B cell (primary cell): ENCODE results near the gene CAMK1D. TPM values are rescaled to one million over a fixed set of nuclear protein-coding genes. Genes with fewer than 3 reads are reported as not detected.
"Not testable (repeated sequence)": the region's sequence is repeated elsewhere in the genome, so short reads cannot be mapped to it uniquely, and the experiment has no call there.

ENCODE experiments used
- ATAC-seq: fragments of 200-7000 bp; cut with Tn5 transposase; one replicate; pipeline ENCODE4 v1.10.0; 2021; ENCODE audit warnings: low read depth, mild to moderate bottlenecking, moderate number of reproducible peaks, moderate library complexity
- CTCF ChIA-PET: fragments of 350-600 bp; sonication (Branson Sonifier 250); formaldehyde crosslinking; loops from one replicate; lab custom pipeline; 2021; ENCODE audit warnings: antibody characterized with exemption, inconsistent platforms; lab: Charles Lee
- POLR2A ChIA-PET: fragments of 350-600 bp; sonication (Branson Sonifier 250); formaldehyde crosslinking; loops from one replicate; lab custom pipeline; 2021; ENCODE audit warnings: antibody characterized with exemption; lab: Charles Lee
- DNase-seq: peaks from one replicate; pipeline ENCODE4 v3.0.0; 2013
- H2AFZ ChIP-seq: 2 replicates; pipeline ENCODE4 v1.6.1; 2012; ENCODE audit warnings: mild to moderate bottlenecking, low read depth, low read length; ENCODE audit not compliant: insufficient read depth, poor library complexity, severe bottlenecking
- H3K27ac ChIP-seq, 2 donors: 1 replicate in 1 of 2; 2 replicates in 1 of 2; pipeline ENCODE4 v1.5.1; 2012 to 2013; ENCODE audit warnings: low read length in 2 of 2, mild to moderate bottlenecking in 2 of 2, moderate library complexity in 1 of 2
- H3K27me3 ChIP-seq, 4 experiments: fragments of 200-600 bp in 1 of 4; sonication (generic) in 1 of 4; replicated peaks in 1 of 4; 1 replicate in 2 of 4; 2 replicates in 2 of 4; pipeline versions ENCODE4 v1.6.1 to v1.7.0; 2013 to 2016; ENCODE audit warnings: low read length in 3 of 4, mild to moderate bottlenecking in 2 of 4, mixed read lengths in 1 of 4, moderate library complexity in 1 of 4; ENCODE audit not compliant: insufficient read depth in 4 of 4, control insufficient read depth in 3 of 4; ENCODE audit errors: control extremely low read depth in 1 of 4
- H3K36me3 ChIP-seq, 2 experiments: replicated peaks in 1 of 2; 1 replicate in 1 of 2; 2 replicates in 1 of 2; pipeline versions ENCODE4 v1.6.1 to v1.7.1; 2013; ENCODE audit warnings: low read length in 1 of 2; ENCODE audit not compliant: insufficient read depth in 2 of 2, control insufficient read depth in 1 of 2; ENCODE audit errors: control extremely low read depth in 1 of 2, extremely low read depth in 1 of 2
- H3K4me1 ChIP-seq, 2 donors: fragments of 200-600 bp in 1 of 2; sonication (generic) in 1 of 2; 1 replicate in 1 of 2; 2 replicates in 1 of 2; pipeline versions ENCODE4 v1.5.1 to v1.6.1; 2013 to 2017; ENCODE audit warnings: low read length in 2 of 2; ENCODE audit not compliant: control insufficient read depth in 2 of 2, insufficient read depth in 2 of 2
- H3K4me2 ChIP-seq: replicated peaks from 2 replicates; pipeline ENCODE3; 2012; ENCODE audit warnings: mild to moderate bottlenecking, low read depth, low read length; ENCODE audit not compliant: poor library complexity, severe bottlenecking
- H3K4me3 ChIP-seq, 5 experiments: fragments of 200-600 bp in 1 of 5; sonication (generic) in 1 of 5; 1 replicate in 3 of 5; 2 replicates in 2 of 5; pipeline versions ENCODE4 v1.5.1 to v1.7.0; 2011 to 2016; ENCODE audit warnings: low read length in 4 of 5, mild to moderate bottlenecking in 4 of 5, low read depth in 2 of 5, control low read depth in 1 of 5, moderate library complexity in 1 of 5; ENCODE audit not compliant: insufficient read depth in 1 of 5; ENCODE audit errors: control extremely low read depth in 1 of 5, extremely low read depth in 1 of 5
- H3K79me2 ChIP-seq: fragments of 200-600 bp; sonication (generic); one replicate; pipeline ENCODE4 v1.6.0; 2016; ENCODE audit warnings: low read length; ENCODE audit not compliant: control insufficient read depth, insufficient read depth
- H3K9ac ChIP-seq: fragments of 200-600 bp; sonication (generic); 2 replicates; pipeline ENCODE4 v1.6.1; 2017; ENCODE audit warnings: mild to moderate bottlenecking, low read length, moderate library complexity
- H3K9me3 ChIP-seq, 3 donors: one replicate each; pipeline versions ENCODE4 v1.6.1 to v1.7.1; 2013; ENCODE audit warnings: low read length in 2 of 3; ENCODE audit not compliant: control insufficient read depth in 2 of 3, insufficient read depth in 1 of 3; ENCODE audit errors: control extremely low read depth in 1 of 3
- H4K20me1 ChIP-seq: 2 replicates; pipeline ENCODE4 v1.6.0; 2012; ENCODE audit warnings: mild to moderate bottlenecking, low read length; ENCODE audit not compliant: insufficient read depth, control insufficient read depth, poor library complexity, severe bottlenecking
- H3K27ac Mint-ChIP-seq: one replicate; pipeline ENCODE4 v1.8.0; 2021; ENCODE audit warnings: mixed read lengths
- H3K27me3 Mint-ChIP-seq: one replicate; pipeline ENCODE4 v1.8.0; 2021; ENCODE audit warnings: mixed read lengths
- H3K4me1 Mint-ChIP-seq: one replicate; pipeline ENCODE4 v1.8.0; 2021; ENCODE audit warnings: mixed read lengths
- H3K4me3 Mint-ChIP-seq: one replicate; pipeline ENCODE4 v1.8.0; 2021; ENCODE audit warnings: mixed read lengths
- H3K9me3 Mint-ChIP-seq: one replicate; pipeline ENCODE4 v1.8.0; 2022; ENCODE audit warnings: mixed read lengths; ENCODE audit not compliant: insufficient read depth
- EZH2 ChIP-seq: IDR thresholded peaks from 2 replicates; pipeline ENCODE4 v1.6.1; 2012; ENCODE audit warnings: borderline replicate concordance, low read depth, mild to moderate bottlenecking, moderate library complexity, low read length; ENCODE audit not compliant: insufficient read depth, poor library complexity, severe bottlenecking
- WGBS: methylation state at CpG from one replicate; pipeline ENCODE4 v1.1.5; 2013; ENCODE audit warnings: missing lambda C conversion rate; ENCODE audit not compliant: insufficient coverage; 5-methylcytosine and 5-hydroxymethylcytosine counted together
- intact Hi-C: fragments of 100-400 bp; cut with micrococcal nuclease; formaldehyde crosslinking; loops from one replicate; pipeline ENCODE4 v1.10.0; 2022
- polyA plus RNA-seq: library from polyadenylated mRNA; depleted of rRNA; stranded (reverse); fragments of >200 nt; gene quantifications from 2 replicates; pipeline ENCODE4 v1.2.3, GENCODE V29; 2012
- total RNA-seq, 2 donors: library from RNA; stranded (reverse); fragments of 120-200 nt in 1 of 2; gene quantifications; 1 replicate in 1 of 2; 2 replicates in 1 of 2; pipeline versions ENCODE4 v1.2.3 to v1.2.4, GENCODE V29; 2013 to 2022
- TF ChIP-seq, protein P1 (sequence below): fragments of 200-600 bp; IDR thresholded peaks from one replicate; pipeline ENCODE4 v1.8.0; 2022; ENCODE audit warnings: antibody characterized with exemption, mild to moderate bottlenecking

Gene CAMK1D
- total and polyA plus RNA-seq, 2 donors (not counting 1 experiment from before 2014, with no cell fraction given), result 34.1 to 69.7 TPM

DNA sequence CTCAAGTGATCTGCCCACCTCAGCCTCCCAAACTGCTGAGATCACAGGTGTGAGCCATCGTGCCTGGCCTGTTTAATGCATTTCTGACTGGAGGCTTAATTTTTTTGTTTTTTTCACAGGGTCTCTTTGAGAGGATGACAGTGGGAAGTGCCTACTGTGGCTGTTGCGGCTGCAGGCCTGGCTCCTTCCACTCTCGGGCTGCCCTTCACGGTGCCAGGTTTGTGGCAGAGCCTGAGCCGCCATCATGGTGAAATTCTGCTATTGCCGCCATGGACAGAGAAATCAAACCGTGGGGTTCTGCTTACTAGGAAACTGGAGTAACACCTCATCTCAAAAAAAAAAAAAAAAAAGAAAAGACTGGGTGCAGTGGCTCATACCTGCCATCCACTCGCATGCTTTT is 142.7 kb downstream of the CAMK1D start:
- Mint-ChIP-seq H3K27ac (no peak overlapping the region), H3K27me3 (no peaks in the 10 kb centered on the region), H3K4me1 (peaks cover 31% of the 10 kb centered on the region), H3K9me3 (no peaks in the 10 kb centered on the region), H3K4me3 (no peak overlapping the region)
- peaks cover 0 to 4% of the 10 kb centered on the region in 2 experiments for H3K36me3 ChIP-seq
- ATAC-seq (no peak), DNase-seq (no peak)
- intact Hi-C loops, result no loop called here
- H3K27ac ChIP-seq, result no peak overlapping the region
- H3K27me3 ChIP-seq, result no peaks in the 10 kb centered on the region
- no peak overlapping the region for H3K9ac ChIP-seq
- no peaks in the 10 kb centered on the region for H3K9me3 ChIP-seq
- H3K4me2 ChIP-seq, result no peak overlapping the region
- H3K79me2 ChIP-seq, result peaks cover 99% of the 10 kb centered on the region
- CTCF ChIA-PET, result no interaction called here
- no peak overlapping the region for H3K4me3 ChIP-seq
- no peaks in the 10 kb centered on the region for H3K4me1 ChIP-seq
- 100% methylated on average over 4 of the region's 8 CpGs for WGBS
- H4K20me1 ChIP-seq, result peaks cover 90% of the 10 kb centered on the region
- TF ChIP-seq, protein P1, sequence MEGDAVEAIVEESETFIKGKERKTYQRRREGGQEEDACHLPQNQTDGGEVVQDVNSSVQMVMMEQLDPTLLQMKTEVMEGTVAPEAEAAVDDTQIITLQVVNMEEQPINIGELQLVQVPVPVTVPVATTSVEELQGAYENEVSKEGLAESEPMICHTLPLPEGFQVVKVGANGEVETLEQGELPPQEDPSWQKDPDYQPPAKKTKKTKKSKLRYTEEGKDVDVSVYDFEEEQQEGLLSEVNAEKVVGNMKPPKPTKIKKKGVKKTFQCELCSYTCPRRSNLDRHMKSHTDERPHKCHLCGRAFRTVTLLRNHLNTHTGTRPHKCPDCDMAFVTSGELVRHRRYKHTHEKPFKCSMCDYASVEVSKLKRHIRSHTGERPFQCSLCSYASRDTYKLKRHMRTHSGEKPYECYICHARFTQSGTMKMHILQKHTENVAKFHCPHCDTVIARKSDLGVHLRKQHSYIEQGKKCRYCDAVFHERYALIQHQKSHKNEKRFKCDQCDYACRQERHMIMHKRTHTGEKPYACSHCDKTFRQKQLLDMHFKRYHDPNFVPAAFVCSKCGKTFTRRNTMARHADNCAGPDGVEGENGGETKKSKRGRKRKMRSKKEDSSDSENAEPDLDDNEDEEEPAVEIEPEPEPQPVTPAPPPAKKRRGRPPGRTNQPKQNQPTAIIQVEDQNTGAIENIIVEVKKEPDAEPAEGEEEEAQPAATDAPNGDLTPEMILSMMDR, result no peak
- no peak for TF ChIP-seq EZH2
- POLR2A ChIA-PET, result interaction anchor here (0.7 kb wide), 1 partner anchor 726 kb away, joined by 4 read pairs; no protein-coding TSS in a partner anchor
- no peak overlapping the region for H2AFZ ChIP-seq

DNA sequence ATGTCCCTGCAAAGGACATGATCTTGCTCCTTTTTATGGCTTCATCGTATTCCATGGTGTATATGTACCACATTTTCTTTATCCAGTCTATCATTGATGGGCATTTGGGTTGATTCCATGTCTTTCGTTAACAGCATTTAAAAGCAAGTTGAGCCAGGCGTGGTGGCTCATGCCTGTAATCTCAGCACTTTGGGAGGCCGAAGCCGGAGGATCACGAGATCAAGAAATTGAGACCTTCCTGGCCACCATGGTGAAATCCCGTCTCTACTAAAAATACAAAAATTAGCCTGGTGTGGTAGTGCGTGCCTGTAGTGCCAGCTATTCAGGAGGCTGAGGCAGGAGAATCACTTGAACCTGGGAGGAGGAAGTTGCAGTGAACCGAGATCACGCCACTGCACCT is 147.7 kb downstream of the CAMK1D start:
- H2AFZ ChIP-seq, H3K4me3 Mint-ChIP-seq, H3K4me3 ChIP-seq, ATAC-seq, H3K36me3 ChIP-seq, H3K9ac ChIP-seq, DNase-seq, H3K9me3 ChIP-seq, H3K27ac ChIP-seq, intact Hi-C loops, H3K27me3 ChIP-seq, H3K9me3 Mint-ChIP-seq, POLR2A ChIA-PET, H3K27me3 Mint-ChIP-seq, H3K4me2 ChIP-seq, H3K27ac Mint-ChIP-seq: not testable (repeated sequence)
- Histone ChIP-seq H4K20me1 (peaks cover 88% of the 10 kb centered on the region), H3K4me1 (peaks cover 6 to 13% of the 10 kb centered on the region in 2 donors), H3K79me2 (peaks cover 100% of the 10 kb centered on the region)
- CTCF ChIA-PET, result interaction anchor here (1.0 kb wide), 1 partner anchor 13 kb away, joined by 3 read pairs; no protein-coding TSS in a partner anchor
- H3K4me1 Mint-ChIP-seq, result peaks cover 63% of the 10 kb centered on the region
- 96% methylated on average over 6 of the region's 10 CpGs for WGBS
